Activated CD8-positive, alpha-beta memory T cell treated with anti-CD3 and anti-CD28 coated beads for 36 hours (primary cell): ENCODE results near the gene SFTA2. TPM values are rescaled to one million over a fixed set of nuclear protein-coding genes. Genes with fewer than 3 reads are reported as not detected.

ENCODE experiments used
- CTCF ChIA-PET: fragments of 350-600 bp; sonication (Branson Sonifier 250); formaldehyde crosslinking; loops from one replicate; lab custom pipeline; 2021; ENCODE audit warnings: antibody characterized with exemption; lab: Charles Lee
- POLR2A ChIA-PET: fragments of 350-600 bp; sonication (Branson Sonifier 250); formaldehyde crosslinking; loops from one replicate; lab custom pipeline; 2021; ENCODE audit warnings: antibody characterized with exemption; lab: Charles Lee
- total RNA-seq, 2 experiments: library from RNA; stranded (reverse); gene quantifications; one replicate each; pipeline ENCODE4 v1.2.3, GENCODE V29; 2021

The SFTA2 gene
- total RNA-seq, 2 experiments from 2014 or later = not detected

DNA sequence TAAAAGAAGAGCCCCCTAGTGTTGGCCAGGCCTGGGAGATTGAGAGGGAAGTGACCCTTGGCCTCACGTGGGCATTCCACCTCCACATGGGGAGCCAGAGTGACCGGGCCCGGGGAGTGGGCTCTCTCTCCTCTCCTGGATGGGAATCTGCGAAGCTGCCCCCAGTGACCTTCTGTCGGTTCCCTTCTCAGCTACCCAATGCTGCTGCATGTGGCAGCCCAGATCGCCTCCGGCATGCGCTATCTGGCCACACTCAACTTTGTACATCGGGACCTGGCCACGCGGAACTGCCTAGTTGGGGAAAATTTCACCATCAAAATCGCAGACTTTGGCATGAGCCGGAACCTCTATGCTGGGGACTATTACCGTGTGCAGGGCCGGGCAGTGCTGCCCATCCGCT is 34.1 kb downstream of the SFTA2 start:
- POLR2A ChIA-PET = no interaction called here
- CTCF ChIA-PET = no interaction called here

DNA sequence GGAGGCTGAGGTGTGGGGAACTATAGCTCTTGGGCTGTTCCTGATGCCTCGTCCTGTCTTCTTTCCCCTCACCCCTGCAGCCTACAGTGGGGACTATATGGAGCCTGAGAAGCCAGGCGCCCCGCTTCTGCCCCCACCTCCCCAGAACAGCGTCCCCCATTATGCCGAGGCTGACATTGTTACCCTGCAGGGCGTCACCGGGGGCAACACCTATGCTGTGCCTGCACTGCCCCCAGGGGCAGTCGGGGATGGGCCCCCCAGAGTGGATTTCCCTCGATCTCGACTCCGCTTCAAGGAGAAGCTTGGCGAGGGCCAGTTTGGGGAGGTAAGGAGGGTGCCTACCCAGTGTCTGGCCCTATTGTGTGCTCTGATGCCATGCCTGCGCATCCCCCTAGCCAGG is 35.4 kb downstream of the SFTA2 start:
- CTCF ChIA-PET = interaction anchor here (1.0 to 1.3 kb wide), 3 partner anchors 10 to 62 kb away, joined by 3 read pairs; partner anchors contain the start of gene VARS2
- POLR2A ChIA-PET = no interaction called here

- POLR2A ChIA-PET = no interaction called here
- CTCF ChIA-PET = interaction anchor here (0.9 to 1.3 kb wide), 2 partner anchors 14 to 18 kb away, joined by 3 read pairs; partner anchors contain the start of gene VARS2
These were observed 36.6 kb downstream of the SFTA2 start for GRCh38 chr6:30895343-30895742.

- CTCF ChIA-PET = no interaction called here
- POLR2A ChIA-PET = no interaction called here
These were observed 37.0 kb downstream of the SFTA2 start for GRCh38 chr6:30894935-30895334.

GRCh38 chr6:30894381-30894780 is 37.6 kb downstream of the SFTA2 start:
- POLR2A ChIA-PET = no interaction called here
- CTCF ChIA-PET = no interaction called here

GRCh38 chr6:30893666-30894065 is 38.3 kb downstream of the SFTA2 start:
- CTCF ChIA-PET = no interaction called here
- POLR2A ChIA-PET = no interaction called here

- CTCF ChIA-PET = interaction anchor here (0.8 kb wide), 1 partner anchor 1963 kb away, joined by 3 read pairs; no protein-coding TSS in a partner anchor
- POLR2A ChIA-PET = no interaction called here
These were observed 38.9 kb downstream of the SFTA2 start for GRCh38 chr6:30893001-30893591.

GRCh38 chr6:30891816-30892538 is 40.0 kb downstream of the SFTA2 start:
- CTCF ChIA-PET = no interaction called here
- POLR2A ChIA-PET = no interaction called here

DNA sequence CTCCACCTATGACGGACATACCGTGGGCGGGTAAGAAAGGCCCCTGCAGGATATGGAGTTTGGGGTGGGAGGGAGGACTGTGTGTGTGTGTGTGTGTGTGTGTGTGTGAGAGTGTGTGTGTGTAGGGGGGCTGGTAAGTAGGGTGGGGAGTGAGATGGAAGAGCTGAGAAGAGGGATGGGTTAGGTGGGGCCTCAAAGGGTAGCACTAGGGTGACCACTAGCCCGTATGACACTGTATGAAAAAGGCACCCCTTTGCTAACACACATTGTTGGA is 40.6 kb downstream of the SFTA2 start:
- ChIA-PET CTCF (no interaction called here), POLR2A (no interaction called here)

DNA sequence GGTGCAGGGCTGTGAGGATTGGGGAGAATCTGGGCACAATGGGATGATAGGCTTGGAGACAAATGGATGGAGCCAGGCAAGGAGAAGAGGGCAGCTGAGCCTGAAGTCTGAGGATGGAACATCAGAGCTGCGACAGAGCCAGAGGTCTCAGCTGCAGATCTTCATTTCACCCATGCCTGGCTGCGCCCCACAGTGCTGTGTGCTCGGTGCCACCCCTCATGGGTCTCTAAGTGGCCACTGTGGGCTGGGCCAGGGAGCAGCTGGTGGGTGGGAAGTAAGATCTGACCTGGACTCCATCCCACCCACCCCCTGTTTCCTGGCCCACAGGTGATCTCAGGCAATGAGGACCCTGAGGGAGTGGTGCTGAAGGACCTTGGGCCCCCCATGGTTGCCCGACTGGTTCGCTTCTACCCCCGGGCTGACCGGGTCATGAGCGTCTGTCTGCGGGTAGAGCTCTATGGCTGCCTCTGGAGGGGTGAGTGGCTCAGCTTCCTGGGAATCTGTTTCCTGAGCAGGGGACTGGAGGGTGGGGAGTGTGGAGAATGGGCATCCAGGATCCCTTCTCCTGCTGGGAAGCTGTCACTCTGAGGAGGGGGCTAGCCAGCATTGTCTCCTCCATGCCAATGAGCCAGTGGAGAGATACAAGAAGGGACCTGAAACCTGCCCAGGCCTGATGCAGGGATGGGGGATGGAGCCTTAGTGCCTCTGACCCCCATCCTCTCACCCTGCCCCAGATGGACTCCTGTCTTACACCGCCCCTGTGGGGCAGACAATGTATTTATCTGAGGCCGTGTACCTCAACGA is 41.1 kb downstream of the SFTA2 start:
- ChIA-PET POLR2A (no interaction called here), CTCF (no interaction called here)

GRCh38 chr6:30889921-30890645 is 41.9 kb downstream of the SFTA2 start:
- ChIA-PET POLR2A (interaction anchor here (0.9 kb wide), 1 partner anchor 23 kb away, joined by 4 read pairs; no protein-coding TSS in a partner anchor), CTCF (no interaction called here)

- CTCF ChIA-PET = interaction anchor here (0.6 to 1.2 kb wide), 2 partner anchors 9 to 174 kb away, joined by 3 to 4 read pairs; no protein-coding TSS in a partner anchor
- POLR2A ChIA-PET = interaction anchor here (0.9 kb wide), 1 partner anchor 23 kb away, joined by 4 read pairs; no protein-coding TSS in a partner anchor
These were observed 42.5 kb downstream of the SFTA2 start for GRCh38 chr6:30889496-30889885.

- ChIA-PET CTCF (interaction anchor here (0.6 to 1.2 kb wide), 2 partner anchors 9 to 174 kb away, joined by 3 to 4 read pairs; no protein-coding TSS in a partner anchor), POLR2A (interaction anchor here (0.9 kb wide), 1 partner anchor 22 kb away, joined by 4 read pairs; no protein-coding TSS in a partner anchor)
These were observed 43.0 kb downstream of the SFTA2 start for GRCh38 chr6:30888816-30889495.

- ChIA-PET CTCF (interaction anchor here (1.2 kb wide), 1 partner anchor 8 kb away, joined by 4 read pairs; no protein-coding TSS in a partner anchor), POLR2A (no interaction called here)
These were observed 43.8 kb downstream of the SFTA2 start for GRCh38 chr6:30887901-30888815.

- POLR2A ChIA-PET = interaction anchor here (0.6 kb wide), 1 partner anchor 172 kb away, joined by 3 read pairs; no protein-coding TSS in a partner anchor
- CTCF ChIA-PET = interaction anchor here (1.0 kb wide), 1 partner anchor 14 kb away, joined by 3 read pairs; no protein-coding TSS in a partner anchor
These were observed 45.1 kb downstream of the SFTA2 start for GRCh38 chr6:30886897-30887255.

DNA sequence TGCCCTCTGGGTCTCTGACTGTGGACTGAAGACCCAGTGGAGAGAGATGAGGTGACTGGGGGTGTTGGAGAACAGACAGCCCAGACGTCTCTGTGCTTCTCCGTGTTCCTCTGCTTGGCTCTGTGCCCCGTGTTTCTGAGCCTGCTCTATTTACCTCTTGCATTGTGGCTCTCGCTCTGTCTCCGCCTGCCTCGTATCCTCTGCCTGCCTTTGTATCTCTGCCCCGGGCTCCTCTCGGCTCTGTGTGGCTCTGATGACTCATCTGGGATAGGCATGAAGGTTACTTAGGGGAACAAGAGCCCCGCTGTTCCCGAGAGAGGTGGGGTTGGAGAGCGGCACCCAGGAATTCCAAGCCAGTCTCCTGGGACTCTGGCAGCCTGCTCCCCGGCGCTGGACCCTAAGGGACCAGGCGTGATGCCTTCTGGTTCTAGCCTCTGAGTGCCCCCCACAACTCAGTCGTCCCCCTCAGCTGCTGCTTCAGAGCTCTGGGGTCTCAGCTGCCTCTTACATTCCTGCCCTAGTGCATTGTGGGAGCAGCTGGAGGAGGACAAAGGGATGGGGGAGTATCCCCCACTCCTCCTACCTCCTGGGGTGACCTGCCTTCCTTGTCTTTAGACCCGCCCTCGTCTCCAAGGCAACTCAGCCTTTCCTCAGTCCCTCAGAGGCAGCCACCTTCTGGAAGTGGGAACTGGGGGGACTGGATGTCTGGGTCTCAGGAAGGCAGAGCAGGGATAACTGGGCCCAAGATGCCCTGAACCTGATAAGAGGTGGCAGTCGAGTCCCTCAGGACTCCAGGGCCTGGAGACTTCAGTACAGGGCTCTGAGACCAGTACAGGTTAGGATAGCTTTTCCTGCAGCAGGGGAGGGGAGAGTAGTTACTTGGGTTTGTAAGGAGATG is 45.7 kb downstream of the SFTA2 start:
- CTCF ChIA-PET = interaction anchor here (1.0 to 1.4 kb wide), 2 partner anchors 14 to 194 kb away, joined by 3 to 4 read pairs; no protein-coding TSS in a partner anchor

More for the DNA sequence above, 45.7 kb downstream of the SFTA2 start:
- POLR2A ChIA-PET = interaction anchor here (0.6 kb wide), 1 partner anchor 171 kb away, joined by 3 read pairs; no protein-coding TSS in a partner anchor
